IPS-NIHi7 (cell line): ENCODE data around the gene CSNK1D.
A peak's percentile ranks its signal among the peaks of the same experiment; 100 is the strongest.

Experiments
- DNase-seq: peaks from one replicate; pipeline ENCODE4 v3.0.0; 2012; ENCODE audit warnings: mixed read lengths; ENCODE audit errors: extremely low spot score

The CSNK1D gene

DNA sequence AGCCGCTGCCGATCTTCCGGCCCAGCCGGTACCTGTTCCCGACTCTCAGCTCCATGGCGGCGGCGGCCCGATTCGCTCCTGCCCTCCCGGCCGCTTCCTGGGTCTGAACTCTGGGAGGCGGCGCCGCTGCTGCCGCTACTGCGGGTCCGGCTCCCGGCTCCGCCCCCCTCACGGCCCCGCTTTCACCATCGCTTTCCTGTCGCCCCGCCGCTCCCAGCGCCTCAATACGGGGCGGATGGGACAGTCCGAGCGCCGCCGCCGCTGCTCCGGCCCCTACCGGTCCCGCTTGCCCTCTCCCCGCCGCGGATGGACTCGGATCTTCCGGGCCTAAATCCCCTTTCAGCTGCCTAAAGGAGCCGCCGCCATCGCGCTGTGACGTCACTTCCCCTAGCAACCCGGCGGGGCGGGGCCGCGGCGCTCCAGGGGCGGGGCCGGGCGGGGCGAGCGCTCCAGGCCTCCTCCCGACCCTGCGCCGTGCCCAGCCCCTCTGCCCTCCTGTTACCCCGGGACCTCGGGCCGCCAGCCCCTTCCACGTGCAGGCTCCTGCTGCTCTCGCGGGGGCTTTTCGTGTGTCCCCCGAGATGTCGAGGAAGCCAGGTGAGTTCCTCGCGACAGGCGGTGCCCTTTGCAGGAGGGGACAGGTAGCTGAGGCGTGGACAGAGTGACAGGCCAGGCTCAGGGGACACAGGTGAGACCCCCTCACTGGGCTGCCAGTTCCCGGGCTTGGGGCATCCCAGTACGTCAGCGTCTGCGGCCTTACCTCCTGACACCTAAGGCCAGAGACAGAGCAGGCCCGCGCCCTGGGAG is at the start of gene CSNK1D:
Gene CSNK1D (minus strand): TSS at position 374 of the 807 bp plus-strand sequence. CDS start 319 bp downstream, at position 55.
- DNase-seq = peak; percentile 97

DNA sequence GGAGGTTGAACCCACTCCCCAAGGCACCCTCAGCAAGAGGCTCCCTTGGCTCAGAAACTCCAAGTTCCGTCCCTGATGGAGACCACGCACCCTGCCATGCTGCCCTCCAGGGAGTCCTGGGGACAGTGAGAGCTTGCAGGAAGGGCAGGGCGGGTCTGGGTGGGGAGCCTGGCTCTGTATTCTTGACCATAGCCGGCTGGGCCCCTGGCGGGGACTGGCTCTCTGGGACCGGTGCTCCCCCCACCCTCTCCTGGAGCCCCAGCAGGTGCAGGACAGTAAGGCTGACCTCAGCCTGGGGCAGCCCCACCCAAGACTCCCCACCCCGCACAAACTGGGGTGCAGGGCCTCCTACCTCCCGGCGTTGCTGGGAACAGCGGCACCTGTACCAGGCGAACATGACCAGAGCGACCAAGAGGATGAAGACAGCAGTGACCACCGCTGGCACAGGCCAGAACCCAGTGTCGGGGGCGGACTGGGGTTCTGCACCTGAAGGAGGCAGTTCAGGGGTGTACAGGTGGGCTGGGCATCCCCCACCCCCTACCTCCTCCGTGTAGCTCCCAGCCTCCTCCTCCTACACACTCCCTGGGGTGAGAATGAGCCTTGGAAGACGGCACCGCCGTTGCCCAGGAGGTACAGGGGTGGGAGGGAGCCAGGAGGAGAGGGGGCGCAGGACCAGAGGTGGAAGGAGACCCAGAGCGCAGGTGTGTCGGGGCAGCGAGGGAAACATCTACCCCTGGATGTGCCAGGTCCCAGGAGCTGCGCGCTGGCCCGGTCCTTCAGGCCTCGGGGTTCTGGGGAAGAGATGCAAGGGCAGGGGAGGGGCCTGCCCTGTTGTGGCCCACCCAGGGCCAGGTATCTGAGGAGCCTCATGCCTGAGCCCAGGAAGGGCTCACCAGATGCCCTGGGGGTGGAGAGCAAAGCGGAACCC is 49.3 kb upstream of the CSNK1D start:
- no peak for DNase-seq

DNA sequence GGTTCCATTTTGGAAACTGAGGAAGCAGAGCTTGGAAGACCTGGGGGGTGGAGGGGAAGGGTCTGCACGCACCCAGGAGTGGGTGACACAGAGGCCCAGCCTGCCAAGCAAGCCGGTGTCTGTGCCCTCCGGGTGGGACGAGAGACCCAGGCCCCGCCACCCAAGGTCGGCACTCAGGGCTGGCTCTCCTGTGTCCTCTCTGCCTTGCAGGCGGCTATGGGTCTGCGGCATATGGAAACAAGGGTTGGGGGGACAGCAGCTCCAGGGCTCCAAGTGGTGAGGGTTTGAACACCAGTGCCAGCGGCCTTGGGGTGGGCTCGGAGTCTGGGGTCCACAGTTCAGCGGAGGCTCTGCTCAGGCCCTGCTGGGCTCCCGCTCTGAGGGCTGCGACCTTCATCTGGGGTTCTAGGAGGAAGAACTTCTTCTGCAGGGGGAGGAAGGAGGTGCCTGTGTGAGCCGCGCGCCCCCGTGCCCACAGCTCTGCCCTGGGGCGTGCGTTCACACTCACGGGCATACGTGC is 48.5 kb upstream of the CSNK1D start:
- no peak for DNase-seq

DNA sequence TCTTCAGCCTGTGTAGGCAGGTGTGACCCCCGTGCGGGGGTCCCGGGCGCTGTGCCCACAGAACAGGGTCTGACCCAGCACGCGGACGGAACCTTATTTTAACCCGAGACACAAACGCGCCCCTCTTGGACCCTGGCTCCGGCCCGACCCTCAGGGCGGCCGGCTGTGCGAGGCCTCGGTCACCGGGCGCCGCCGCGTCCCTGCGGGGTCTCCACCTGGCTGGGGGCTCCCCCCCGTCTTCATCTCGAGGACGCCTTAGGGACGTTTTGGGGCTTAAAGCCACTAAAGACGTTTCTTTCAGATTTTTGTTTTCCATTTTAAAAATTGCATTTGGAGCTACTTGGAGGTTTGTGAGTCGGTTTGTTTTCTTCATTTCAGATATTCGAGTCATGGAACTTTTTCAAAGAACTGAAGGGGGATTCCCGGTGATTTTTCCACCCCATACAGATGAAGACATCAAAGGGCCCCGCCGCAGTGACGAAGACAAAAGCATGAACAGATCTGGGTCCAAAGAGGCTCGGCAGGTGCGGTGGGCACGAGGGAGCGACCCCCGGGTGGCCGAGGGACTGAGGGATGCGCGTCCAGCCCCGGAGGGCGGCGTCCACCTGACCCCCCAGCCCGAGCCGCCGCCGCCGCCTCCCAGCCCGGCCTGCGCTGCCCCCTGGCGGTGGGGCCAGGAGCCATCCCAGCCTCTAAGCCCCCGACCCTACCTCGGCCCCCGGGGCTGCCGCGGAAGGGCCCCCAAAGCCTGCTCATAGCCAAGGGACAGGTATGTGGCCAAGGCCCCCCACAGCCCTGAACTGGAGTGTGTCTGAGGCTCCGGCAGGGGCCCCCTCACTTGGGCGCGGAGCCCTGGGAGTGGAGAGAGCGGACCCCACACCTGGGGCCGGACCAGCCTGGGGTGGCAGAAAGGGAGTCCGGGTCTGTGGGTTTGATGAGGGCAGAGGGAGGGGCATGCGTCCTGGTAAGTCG is 47.7 kb upstream of the CSNK1D start:
- peak; percentile 86 for DNase-seq

DNA sequence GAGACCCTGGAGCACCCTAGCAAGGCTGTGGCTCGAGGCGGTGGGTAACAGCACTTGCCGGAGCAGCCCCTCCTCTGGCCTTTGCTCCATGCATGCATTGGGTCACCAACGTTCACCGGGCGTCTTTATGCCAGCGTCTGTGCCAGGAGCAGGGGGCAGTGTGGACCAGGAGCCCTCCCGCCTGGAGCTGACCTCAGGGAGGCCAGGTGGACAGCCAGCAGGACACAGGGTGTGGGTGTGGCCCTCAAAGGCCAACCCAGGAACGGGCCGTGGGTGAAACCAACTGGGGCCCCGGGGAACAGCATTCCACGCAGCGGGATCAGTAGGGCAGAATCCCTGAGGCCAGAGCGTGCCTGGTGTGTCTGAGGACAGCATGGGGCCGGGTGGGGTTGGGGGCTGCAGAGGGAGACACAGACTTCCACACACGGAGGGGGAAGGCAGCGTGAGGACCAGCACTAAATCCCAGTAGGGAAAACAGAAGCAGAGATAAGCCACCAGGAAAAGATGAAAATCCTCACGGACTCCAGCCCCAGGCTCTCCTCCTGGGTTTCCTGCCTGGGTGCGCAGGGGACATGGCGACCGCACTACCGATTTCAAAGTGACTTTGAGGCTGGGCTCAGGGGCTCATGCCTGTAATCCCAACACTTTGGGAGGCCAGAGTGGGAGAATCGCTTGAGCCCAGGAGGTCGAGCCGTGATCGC is 46.8 kb upstream of the CSNK1D start:
- no peak for DNase-seq

DNA sequence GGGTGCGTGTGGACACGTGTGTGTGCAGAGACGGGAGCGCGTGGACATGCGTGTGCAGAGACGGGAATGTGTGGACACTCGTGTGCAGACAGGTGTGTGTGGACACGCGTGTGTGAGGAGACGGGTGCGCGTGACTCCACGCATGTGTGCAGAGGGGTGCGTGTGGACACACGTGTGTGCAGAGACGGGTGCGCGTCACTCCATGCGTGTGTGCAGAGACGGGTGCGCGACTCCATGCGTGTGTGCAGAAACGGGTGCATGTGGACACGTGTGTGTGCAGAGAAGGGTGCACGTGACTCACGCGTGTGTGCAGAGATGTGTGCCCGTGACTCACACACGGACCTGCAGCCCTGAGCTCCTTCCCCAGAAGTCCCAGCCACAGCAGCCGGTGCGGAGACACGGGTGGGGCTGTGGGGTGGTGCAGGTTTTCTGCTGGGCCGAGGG is 46.1 kb upstream of the CSNK1D start:
- DNase-seq = no peak

DNA sequence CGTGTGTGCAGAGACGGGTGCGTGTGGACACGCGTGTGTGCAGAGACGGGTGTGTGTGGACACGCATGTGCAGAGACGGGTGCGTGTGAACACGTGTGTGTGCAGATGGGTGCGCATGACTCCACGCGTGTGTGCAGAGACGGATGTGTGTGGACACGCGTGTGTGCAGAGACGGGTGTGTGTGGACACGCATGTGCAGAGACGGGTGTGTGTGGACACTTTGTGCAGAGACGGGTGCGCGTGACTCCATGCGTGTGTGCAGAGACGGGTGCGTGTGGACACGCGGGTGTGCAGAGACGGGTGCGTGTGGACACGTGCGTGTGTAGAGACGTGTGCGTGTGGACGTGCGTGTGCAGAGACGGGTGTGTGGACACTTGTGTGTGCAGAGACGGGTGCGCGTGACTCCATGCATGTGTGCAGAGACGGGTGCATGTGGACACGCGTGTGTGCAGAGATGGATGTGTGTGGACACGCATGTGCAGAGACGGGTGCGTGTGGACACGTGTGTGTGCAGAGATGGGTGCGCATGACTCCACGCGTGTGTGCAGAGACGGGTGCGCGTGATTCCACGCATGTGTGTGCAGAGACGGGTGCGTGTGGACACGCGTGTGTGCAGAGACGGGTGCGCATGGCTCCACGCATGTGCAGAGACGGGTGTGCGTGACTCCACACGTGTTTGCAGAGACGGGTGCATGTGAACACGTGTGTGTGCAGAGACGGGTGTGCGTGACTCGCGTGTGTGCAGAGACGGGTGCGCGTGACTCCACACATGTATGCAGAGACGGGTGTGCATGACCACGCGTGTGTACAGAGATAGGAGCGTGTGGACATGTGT is 45.5 kb upstream of the CSNK1D start:
- no peak for DNase-seq

DNA sequence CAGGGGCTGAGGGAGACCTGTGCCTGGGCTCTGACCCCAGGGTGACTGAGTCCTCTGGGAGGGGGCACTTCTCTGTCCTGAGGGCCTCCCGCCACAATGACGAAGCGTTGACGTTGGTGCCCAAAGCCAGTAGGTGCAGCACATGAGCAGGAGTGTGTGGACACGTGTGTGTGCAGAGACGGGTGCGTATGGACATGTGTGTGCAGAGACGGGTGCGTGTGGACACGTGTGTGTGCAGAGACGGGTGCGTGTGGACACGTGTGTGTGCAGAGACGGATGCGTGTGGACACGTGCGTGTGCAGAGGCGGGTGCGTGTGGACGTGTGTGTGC is 44.6 kb upstream of the CSNK1D start:
- DNase-seq = no peak

DNA sequence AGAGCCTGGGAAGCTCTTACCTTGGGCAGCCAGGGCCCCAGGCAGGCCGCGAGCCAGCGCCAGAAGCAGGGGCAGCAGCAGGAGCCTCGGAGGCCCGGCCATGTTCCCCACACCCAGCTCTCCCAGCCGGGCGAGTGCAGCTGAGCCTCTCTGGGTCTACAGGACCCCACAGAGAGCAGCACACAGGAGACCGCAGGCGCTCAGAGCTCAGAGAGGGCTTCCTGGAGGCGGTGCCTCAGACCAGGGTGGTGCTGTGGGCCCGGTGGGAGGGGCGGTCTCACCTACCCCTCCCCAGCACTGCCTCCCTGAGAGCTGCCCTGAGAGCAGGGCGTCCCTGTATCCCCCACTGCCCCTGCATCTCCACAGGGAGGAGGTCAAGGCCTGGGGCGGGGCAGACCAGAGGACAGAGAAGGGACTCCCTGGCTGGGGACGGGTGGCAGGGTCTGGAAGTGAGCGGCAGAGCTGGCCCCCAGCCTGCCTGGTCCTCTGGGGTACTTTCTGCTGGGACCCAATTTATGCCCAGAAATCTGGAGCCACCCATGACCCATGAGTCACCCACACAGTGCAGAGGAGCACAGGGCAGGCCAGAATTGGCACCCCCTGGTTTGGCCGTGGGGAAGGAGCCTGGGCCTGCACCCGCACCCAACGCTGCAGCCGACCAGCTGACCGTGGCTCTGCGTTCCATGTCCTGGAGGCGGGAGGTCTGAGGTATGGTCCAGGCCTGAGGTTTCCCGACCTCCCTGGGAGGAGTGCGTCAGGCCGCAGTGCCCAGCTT is 44.1 kb upstream of the CSNK1D start, which contains the start of gene CD7:
Gene CD7 (minus strand): TSS at position 215 of the 775 bp plus-strand sequence. CDS start 113 bp downstream, at position 102.
- no peak for DNase-seq

DNA sequence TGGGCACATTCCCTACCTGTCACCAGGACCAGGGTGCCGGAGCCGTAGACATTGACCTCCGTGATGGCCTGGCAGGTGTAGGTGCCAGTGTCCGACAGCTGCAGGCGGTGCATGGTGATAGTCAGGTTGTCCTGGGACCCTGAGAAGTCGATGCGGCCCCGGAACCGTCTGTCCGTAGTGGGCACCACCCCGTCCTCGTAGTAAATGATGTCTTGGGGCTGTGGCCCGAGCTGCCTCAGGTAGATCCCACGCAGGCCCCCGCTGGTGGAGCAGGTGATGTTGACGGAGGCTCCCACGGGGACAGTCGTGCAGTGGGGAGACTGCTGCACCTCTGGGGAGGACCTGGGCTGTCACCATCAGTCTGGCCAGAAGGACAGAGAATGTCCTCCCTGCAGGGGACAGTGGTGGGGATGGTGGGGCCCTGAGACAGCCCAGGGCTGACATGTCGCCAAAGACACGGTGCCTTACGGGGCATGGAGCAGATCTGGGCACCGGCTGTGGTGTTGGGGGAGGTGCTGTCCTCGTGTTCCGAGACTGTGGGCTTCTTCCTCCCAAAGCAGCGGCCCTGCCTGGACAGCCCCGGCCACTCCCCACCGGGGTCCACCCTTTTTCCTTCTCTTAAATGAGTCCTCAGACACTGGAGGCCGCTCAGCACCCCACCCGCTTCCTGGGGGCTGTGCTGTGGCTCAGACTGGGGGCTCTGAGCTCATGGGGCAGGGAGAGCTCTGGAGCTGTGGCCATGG is 43.3 kb upstream of the CSNK1D start:
- DNase-seq = no peak

DNA sequence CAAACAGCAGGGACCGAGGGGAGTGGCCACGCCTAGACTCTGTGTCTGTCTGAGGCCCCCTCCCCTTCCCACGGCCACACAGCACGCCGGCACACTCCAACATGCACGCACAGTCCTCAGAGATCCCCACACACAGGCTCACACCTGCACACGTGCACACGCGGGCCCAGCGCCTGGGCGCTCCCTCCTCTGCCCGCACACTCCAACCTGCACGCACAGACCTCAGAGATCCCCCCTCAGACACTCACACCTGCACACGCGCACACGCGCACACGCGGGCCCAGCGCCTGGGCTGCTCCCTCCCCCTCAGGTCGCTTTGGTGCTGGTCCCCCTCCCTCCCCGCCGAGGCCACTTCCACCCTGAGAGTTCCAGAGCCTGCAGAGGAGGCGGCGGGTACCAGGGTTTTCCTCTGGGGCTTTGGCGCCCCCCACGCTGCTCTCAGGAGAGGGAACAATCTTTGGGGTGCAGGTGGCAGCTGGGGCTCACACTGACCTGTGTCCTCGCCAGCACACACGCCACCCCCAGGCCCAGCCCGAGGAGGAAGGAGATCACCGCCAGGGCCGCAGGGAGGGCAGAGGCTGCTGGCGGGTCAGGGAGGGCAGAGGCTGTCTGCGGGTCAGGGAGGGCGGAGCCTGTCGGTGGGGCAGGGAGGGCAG is 42.3 kb upstream of the CSNK1D start:
- no peak for DNase-seq

DNA sequence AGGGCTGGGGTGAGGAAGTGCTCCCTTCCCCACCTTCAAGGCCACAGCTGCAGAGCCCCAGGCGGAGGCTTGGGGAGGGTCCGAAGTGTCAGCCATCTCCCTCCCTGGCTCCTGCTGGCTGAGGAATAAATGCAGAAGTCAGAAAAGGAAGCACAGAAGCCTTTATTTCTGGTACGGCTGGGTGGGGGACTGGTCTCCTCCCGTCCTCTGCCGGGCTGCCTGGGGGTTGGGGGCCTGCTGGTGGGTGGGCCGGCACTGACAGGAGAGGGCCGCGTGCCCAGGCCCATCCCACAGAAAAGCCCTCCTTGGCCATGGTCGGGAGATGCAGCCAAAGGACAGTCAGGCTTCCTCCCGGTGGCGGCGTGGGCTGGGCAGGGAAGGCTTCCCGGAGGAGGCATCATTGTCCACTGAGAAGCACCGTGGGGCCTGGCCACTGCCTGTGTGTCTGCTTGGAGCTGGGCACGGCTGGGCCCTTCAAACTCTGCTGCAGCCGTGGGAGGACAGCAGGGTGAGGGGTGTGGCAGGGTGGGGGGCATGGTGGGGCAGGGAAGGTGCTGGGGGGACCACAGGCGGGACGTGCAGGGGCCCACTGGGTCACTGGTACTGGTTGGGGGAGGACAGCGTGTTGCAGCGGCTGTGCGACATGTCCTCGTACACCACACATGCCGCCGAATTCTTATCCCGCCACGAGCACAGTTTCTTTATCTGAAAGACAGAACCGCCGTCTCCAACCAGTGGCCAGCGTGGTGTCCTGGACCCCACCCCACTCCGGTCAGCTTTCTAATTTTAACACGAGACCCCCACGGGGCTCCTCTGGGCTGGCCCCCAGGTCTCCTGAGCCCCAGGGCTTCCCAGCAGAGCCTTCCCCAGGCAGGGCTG is 41.5 kb upstream of the CSNK1D start:
- no peak for DNase-seq

DNA sequence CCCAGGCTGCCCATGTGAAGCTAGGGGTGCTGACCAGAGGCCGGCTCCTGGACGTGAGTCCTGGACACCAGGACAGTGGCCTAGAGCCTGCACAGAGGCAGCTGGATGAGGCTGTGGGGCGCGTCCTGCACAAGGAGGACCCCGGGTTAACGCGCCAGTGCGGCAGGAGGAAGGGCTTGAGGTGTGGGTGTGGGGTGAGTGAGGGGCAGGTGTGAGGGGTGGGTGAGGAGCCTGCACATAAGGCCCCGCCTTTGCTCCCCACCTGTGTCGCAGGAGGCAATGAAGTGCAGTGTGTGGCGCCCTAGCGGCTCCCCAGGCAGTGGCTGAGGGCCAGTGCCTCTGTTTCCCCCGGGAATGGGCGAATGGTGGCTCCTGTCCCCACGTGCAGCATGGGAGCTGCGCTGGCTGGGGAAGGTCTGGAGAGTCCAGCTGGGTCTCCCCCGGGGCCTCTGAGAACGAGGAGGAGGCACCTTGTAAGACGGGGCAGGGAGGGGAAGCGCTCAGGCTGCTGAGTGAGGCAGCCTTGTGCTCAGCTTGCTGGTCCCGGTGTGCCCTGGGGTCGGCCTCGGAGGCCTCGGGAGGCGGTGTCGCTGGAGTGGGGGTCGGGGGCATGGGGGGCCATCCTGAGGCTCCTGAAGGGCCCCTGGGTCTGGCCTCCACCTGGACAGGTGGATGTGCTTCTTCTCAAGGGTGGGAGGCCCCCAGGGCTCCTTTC is 40.7 kb upstream of the CSNK1D start:
- DNase-seq = no peak

DNA sequence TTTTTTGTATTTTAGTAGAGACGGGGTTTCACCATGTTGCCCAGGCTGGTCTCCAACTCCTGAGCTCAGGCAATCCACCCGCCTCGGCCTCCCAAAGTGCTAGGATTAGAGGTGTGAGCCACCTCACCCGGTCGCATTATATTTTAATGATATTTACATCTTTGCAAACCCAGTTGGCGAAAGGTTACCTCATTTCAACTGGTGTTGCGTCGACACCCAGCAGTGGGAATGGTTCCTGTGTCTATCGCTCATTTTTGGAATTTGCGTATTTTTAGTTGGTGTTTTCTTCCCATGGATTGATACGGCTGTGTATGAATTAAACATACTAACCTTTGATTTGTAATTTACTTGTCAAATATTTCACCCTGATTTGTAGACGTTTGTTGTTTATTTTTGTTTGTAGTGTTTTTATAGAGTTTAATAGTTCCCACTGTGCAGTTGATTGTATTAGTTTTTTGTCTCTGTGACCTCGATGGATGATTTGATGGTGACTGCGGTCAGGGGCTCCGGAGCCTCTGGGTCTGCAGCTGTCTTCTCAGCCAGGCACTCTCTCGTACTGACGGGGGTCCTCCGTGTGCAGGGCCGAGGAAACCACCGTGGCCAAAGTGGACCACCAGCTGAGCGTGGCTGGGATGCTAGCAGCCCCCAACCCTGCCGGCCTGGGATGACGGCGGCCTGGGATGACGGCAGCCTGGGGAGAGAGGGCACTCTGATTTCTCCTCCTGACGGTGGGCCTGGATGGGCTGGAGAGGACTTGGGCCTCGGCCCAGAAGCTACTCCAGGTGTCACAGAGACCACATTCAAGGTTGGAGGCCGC is 39.9 kb upstream of the CSNK1D start:
- DNase-seq = no peak

DNA sequence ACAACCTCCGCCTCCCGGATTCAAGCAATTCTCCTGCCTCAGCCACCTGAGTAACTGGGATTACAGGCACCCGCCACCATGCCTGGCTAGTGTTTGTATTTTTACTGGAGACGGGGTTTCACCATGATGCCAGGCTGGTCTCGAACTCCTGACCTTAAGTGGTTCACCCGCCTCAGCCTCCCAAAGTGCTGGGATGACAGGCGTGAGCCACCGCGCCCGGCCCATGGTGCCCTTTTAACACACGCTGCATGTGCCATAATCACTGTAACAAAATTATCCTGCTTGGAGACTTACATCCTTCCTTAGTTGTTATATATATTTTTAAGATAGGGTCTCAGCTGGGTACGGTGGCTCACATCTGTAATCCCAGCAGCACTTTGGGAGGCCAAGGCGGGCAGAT is 38.5 kb upstream of the CSNK1D start:
- DNase-seq = no peak
